ENCODE data around the gene TRIM14. TPM values are rescaled to one million over a fixed set of nuclear protein-coding genes. Genes with fewer than 3 reads are reported as not detected.
"Not testable (repeated sequence)": the region's sequence is repeated elsewhere in the genome, so short reads cannot be mapped to it uniquely, and the experiment has no call there.

TRIM14 gene
- total RNA-seq, 2 experiments from 2014 or later = 49.1 to 52.7 TPM

DNA sequence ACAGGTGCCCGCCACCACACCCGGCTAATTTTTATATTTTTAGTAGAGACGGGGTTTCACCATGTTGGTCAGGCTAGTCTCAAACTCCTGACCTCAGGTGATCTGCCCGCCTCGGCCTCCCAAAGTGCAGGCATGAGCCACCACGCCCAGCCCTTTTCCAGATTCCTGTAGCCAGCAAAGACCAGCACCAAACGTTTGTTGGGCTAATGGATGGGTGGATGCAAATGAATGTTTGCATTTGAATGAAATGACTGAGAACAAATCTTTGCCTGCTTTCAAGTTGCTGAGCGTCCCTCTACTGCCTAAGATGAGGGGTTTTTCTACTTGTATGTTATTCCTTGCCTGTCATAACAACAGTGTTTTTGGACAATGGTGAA, 42.5 kb downstream of the TRIM14 start:
- POLR2A ChIA-PET, H3K9me3 Mint-ChIP-seq, H3K4me3 Mint-ChIP-seq, DNase-seq, H3K27me3 Mint-ChIP-seq: not testable (repeated sequence)
- Mint-ChIP-seq H3K27ac (peak overlapping the region; percentile 93), H3K36me3 (peaks cover 30% of the 10 kb centered on the region), H3K4me1 (ENCODE audit: low read depth) (peaks cover 49% of the 10 kb centered on the region)
- intact Hi-C loops (cut with micrococcal nuclease) = loop anchor here (10.0 kb wide), 1 partner anchor 718 kb away; the partner anchor contains the start of gene ANKS6
- CTCF ChIA-PET = interaction anchor here (1.4 to 2.1 kb wide), 2 partner anchors 186 to 187 kb away, joined by 4 to 8 read pairs; no protein-coding TSS in a partner anchor

DNA sequence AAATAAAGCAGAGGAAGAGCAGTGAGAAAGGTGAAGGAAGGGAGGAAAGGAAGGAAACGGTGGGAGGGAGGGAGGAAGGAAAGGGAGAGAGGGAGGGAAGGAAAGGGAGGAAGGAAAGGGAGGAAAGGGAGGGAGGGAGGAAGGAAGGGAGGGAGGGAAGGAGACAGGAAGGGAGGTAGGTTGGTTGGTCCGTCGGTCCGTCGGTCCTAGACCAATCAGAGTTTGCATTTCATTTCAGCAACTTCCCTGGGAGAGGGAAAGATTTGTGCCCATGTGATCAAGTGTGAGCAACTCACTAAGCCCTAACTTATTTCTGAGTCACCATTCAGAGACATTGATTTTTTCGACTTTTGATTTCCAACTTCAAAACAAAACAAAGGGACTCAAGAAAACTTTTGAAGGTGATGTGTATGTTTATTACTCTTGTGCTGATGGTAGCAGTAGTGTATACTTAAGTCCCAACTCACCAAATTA, 43.7 kb downstream of the TRIM14 start:
- DNase-seq = peak; percentile 59
- peak overlapping the region; percentile 48 for H3K4me3 Mint-ChIP-seq
- ChIA-PET CTCF (interaction anchor here (0.6 to 3.1 kb wide), 11 partner anchors 15 to 189 kb away, joined by 3 to 32 read pairs (median 4); partner anchors contain the start of genes NANS and TBC1D2), POLR2A (interaction anchor here (1.9 kb wide), 1 partner anchor 17 kb away, joined by 4 read pairs; no protein-coding TSS in a partner anchor)
- intact Hi-C loops (cut with micrococcal nuclease) = loop anchor here (1.0 to 10.0 kb wide), 9 partner anchors 18 to 719 kb away; partner anchors contain the start of genes ANKS6, ANP32B, TBC1D2 and TRMO
- H3K27me3 Mint-ChIP-seq = no peaks in the 10 kb centered on the region
- H3K27ac Mint-ChIP-seq = peak overlapping the region; percentile 93
- peaks cover 41% of the 10 kb centered on the region for H3K4me1 Mint-ChIP-seq (ENCODE audit: low read depth)
- H3K36me3 Mint-ChIP-seq = peaks cover 25% of the 10 kb centered on the region
- H3K9me3 Mint-ChIP-seq = no peaks in the 10 kb centered on the region

DNA sequence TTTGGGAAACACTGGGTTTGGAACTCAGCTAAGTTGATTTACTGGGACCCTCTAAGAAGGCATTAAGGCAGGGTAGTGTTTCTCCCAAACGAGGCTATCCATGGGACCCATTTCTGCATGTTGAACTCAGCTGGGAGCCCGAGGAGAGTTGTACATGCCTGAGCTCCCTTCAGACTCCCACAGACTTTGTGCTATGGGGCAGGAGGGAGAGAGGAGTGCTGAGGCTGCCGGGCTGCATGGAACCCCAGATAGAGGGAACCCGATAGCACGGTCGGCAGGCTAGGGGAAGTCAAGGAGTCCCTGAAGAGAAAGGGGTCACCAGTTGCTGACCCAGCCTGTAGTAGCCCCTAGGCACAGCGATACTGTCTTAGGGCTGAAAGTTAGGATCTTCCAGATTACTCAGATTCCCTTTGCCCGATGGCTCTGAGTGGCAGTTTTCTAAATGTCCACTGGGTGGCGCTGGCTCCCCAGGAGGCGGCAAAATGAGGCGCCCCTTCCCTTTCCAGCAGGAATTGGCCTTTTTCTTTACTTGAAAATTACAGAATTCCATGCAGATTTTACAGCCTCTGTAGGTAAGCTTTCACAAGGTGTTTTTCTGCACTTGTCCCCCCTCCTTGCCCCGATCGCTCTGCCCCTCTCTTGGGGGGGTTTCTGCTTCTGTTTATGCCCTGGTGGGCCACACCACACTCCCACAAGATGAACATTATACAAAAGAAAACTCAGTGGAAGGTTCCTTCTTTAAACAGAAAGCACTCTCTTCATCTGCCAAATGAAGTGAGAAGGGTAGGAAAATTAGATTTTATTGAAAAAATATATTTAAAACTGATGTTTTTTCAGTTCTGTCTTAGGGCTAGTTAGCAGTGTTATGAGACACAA, 44.7 kb downstream of the TRIM14 start:
- Mint-ChIP-seq H3K27ac (peak overlapping the region; percentile 93), H3K4me3 (no peak overlapping the region), H3K36me3 (peaks cover 20% of the 10 kb centered on the region), H3K27me3 (no peaks in the 10 kb centered on the region), H3K9me3 (no peaks in the 10 kb centered on the region), H3K4me1 (ENCODE audit: low read depth) (peaks cover 41% of the 10 kb centered on the region)
- ChIA-PET CTCF (interaction anchor here (0.6 to 3.1 kb wide), 26 partner anchors 14 to 191 kb away, joined by 3 to 32 read pairs (median 4); partner anchors contain the start of genes NANS, TBC1D2 and TRIM14), POLR2A (interaction anchor here (1.9 kb wide), 1 partner anchor 16 kb away, joined by 4 read pairs; no protein-coding TSS in a partner anchor)
- intact Hi-C loops (cut with micrococcal nuclease) = loop anchor here (1.0 to 10.0 kb wide), 5 partner anchors 130 to 720 kb away; partner anchors contain the start of genes ANKS6, TBC1D2 and TRMO
- peak; percentile 79 for DNase-seq

DNA sequence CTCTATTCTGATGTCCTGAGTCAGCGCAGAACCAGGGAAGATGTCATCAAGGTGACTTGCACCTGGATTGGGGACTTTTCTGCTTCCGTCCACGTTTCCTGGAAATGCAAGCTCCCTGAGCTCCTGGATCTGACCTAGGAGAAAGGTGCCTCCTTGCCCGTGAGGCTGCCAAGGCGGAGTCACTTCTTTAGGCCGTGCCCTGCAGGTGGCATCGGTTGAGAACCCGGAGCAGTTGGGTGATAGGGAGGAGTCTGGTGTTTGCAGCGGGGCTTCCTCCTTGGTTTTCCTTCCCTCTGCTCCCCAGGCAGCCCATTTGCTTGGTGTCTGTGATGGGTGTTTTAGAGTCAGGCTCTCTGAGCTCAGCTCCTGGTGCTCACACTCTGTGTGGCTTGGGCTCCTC, 47.3 kb downstream of the TRIM14 start:
- Mint-ChIP-seq H3K4me1 (ENCODE audit: low read depth) (peaks cover 34% of the 10 kb centered on the region), H3K27ac (no peak overlapping the region), H3K36me3 (peaks cover 9% of the 10 kb centered on the region), H3K4me3 (no peak overlapping the region), H3K27me3 (no peaks in the 10 kb centered on the region), H3K9me3 (no peaks in the 10 kb centered on the region)
- intact Hi-C loops (cut with micrococcal nuclease) = loop anchor here (10.0 kb wide), 1 partner anchor 723 kb away; the partner anchor contains the start of gene ANKS6
- DNase-seq = no peak
- ChIA-PET POLR2A (interaction anchor here (1.3 kb wide), 1 partner anchor 14 kb away, joined by 5 read pairs; no protein-coding TSS in a partner anchor), CTCF (interaction anchor here (0.9 to 1.1 kb wide), 2 partner anchors 14 to 192 kb away, joined by 3 to 4 read pairs; no protein-coding TSS in a partner anchor)

DNA sequence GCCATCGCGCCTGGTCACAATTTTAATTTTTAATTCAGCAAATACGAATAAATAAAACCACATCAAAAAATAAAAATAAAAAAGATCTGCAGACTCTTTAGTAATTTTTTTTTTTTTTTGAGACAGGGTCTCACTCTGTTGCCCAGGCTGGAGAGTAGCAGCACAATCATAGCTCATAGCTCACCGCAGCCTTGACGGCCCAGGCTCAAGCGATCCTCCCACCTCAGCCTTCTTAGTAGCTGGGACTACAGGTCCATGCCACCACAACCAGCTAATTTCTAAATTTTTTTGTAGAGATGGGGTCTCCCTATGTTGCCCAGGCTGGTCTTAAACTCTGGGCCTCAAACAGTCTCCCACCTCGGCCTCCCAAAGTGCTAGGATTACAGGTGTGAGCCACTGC, 48.3 kb downstream of the TRIM14 start:
- intact Hi-C loops (cut with micrococcal nuclease) = loop anchor here (10.0 kb wide), 1 partner anchor 724 kb away; the partner anchor contains the start of gene ANKS6
- Mint-ChIP-seq H3K27me3 (no peaks in the 10 kb centered on the region), H3K4me1 (ENCODE audit: low read depth) (peaks cover 25% of the 10 kb centered on the region), H3K36me3 (peaks cover 13% of the 10 kb centered on the region), H3K9me3 (no peaks in the 10 kb centered on the region), H3K27ac (no peak overlapping the region), H3K4me3 (no peak overlapping the region)
- no peak for DNase-seq
- ChIA-PET POLR2A (interaction anchor here (1.3 kb wide), 1 partner anchor 13 kb away, joined by 5 read pairs; no protein-coding TSS in a partner anchor), CTCF (interaction anchor here (0.9 kb wide), 1 partner anchor 9 kb away, joined by 3 read pairs; no protein-coding TSS in a partner anchor)

DNA sequence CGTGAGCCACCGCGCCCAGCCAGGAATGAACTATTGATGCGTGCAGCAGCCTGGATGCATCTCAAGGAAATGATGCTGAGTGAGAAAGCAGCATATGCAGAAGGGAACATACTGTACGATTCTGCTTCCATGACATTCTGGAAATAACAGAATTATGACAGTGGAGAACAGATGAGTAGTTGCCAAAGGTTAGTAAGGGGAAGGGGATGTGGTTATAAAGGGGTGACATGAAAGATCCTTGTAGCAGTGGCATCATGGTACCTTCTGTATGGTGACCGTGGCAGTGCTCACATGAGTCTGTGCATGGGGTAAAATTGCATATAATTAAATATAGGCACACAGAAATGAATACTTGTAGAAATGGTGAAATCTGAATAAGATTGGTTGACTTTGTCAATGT, 49.5 kb downstream of the TRIM14 start:
- Mint-ChIP-seq H3K27ac (no peak overlapping the region), H3K4me3 (no peak overlapping the region), H3K36me3 (peaks cover 20% of the 10 kb centered on the region), H3K27me3 (no peaks in the 10 kb centered on the region), H3K4me1 (ENCODE audit: low read depth) (peaks cover 15% of the 10 kb centered on the region), H3K9me3 (no peaks in the 10 kb centered on the region)
- ChIA-PET POLR2A (interaction anchor here (0.6 to 1.0 kb wide), 2 partner anchors 11 to 37 kb away, joined by 3 read pairs; no protein-coding TSS in a partner anchor), CTCF (no interaction called here)
- DNase-seq = no peak
- intact Hi-C loops (cut with micrococcal nuclease) = no loop called here

DNA sequence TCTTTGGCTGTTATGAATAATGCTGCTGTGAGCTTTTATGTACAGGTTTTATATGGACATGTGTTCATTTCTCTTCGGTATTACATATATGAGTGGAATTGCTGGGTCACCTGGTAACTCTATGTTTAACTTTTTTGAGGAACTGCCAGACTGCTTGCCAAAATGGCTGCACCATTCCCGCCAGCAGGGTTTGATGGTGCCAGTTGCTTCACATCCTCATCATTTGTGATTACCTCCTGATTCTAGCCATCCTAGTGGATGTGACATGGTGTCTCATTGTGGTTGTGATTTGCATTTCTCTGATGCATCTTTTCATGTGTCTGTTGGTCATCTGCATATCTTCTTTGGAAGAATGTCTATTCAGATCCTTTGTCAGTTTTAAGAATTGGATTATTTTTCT, 51.8 kb downstream of the TRIM14 start:
- H3K36me3 Mint-ChIP-seq = peaks cover 33% of the 10 kb centered on the region
- ChIA-PET POLR2A (no interaction called here), CTCF (interaction anchor here (1.1 kb wide), 1 partner anchor 33 kb away, joined by 4 read pairs; no protein-coding TSS in a partner anchor)
- DNase-seq = no peak
- no peaks in the 10 kb centered on the region for H3K9me3 Mint-ChIP-seq
- H3K27ac Mint-ChIP-seq = no peak overlapping the region
- H3K4me1 Mint-ChIP-seq (ENCODE audit: low read depth) = peaks cover 8% of the 10 kb centered on the region
- H3K27me3 Mint-ChIP-seq = no peaks in the 10 kb centered on the region
- H3K4me3 Mint-ChIP-seq = no peak overlapping the region
- intact Hi-C loops (cut with micrococcal nuclease) = no loop called here

DNA sequence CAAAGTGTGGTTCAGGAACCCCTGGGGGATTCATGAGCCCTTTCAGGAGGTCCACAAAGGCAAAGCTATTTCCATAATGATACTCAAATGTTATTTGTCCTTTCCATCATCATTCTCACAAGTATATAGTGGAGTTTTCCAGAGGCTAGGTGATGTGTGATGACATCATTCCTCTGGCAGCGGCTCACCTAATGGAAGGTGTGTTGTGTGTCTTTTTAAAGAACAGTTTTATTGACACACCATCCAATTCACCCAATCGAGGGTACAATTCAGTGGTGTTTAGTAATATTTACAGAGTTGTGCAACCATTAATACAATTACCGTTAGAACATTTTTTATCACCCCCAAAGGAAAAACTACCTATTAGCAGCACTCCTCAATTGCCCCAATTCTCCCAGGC, 52.8 kb downstream of the TRIM14 start:
- Mint-ChIP-seq H3K36me3 (peaks cover 33% of the 10 kb centered on the region), H3K27me3 (no peaks in the 10 kb centered on the region), H3K4me3 (no peak overlapping the region), H3K27ac (no peak overlapping the region), H3K9me3 (no peaks in the 10 kb centered on the region), H3K4me1 (ENCODE audit: low read depth) (peaks cover 8% of the 10 kb centered on the region)
- intact Hi-C loops (cut with micrococcal nuclease) = no loop called here
- POLR2A ChIA-PET = no interaction called here
- CTCF ChIA-PET = no interaction called here
- no peak for DNase-seq

DNA sequence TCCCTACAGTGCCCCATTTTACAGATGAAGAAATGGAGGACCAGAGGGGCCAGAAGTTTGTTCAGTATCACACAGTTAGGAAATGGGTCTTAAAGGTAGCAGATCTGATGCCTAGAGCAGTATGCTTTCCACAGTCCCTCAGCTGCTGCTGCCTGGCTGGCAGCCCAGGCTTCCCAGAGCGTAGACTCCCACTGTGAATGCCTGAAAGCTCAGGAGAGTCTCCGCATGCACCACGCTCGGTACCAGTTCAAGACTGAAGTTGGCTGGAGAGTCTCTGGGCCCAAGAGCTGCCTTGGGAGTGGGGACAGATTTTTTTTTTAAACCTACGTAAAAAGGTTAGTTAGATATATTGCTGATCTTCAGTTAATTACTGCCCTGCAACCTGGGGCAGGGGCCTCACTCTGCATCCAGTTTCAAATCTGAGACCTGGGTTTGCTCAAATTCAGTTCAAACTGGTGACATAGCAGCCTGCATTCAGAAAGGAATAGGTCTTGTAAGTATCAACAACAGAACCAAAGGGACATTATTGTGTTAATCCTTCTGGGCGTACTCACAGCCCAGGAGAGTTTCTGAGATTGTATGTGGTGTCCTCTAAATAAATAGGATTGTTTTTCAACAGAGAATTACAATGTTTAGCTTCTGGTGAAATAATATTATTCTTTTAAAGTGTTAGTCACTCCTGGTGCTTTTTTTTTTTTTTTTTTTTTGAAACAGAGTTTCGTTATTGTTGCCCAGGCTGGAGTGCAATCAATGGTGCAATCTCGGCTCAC, 54.2 kb downstream of the TRIM14 start:
- no peak for DNase-seq
- CTCF ChIA-PET = no interaction called here
- Mint-ChIP-seq H3K4me3 (no peak overlapping the region), H3K9me3 (no peaks in the 10 kb centered on the region), H3K4me1 (ENCODE audit: low read depth) (peaks cover 11% of the 10 kb centered on the region), H3K27me3 (no peaks in the 10 kb centered on the region), H3K36me3 (peaks cover 38% of the 10 kb centered on the region), H3K27ac (no peak overlapping the region)
- POLR2A ChIA-PET = no interaction called here
- intact Hi-C loops (cut with micrococcal nuclease) = no loop called here

DNA sequence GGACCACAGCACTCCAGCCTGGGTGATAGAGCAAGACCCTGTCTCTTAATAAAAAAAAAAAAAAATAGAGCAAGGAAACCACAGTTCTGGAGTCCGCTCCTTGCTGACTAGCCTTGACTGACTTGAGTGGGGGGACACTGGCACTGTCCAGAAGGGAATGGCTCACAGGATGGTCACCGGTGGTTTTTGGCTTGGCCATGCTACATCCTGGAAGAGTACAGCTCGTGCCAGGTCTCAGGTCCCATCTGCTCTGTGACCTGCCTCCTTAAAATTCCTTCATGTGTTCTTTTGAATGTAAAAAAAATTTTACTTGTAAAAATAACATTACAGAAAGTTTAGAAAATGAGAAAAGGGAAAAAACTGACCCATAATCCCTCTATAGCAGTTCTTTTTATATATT, 56.9 kb downstream of the TRIM14 start:
- Mint-ChIP-seq H3K4me3 (no peak overlapping the region), H3K27ac (no peak overlapping the region), H3K9me3 (no peaks in the 10 kb centered on the region), H3K36me3 (peaks cover 36% of the 10 kb centered on the region), H3K27me3 (no peaks in the 10 kb centered on the region), H3K4me1 (ENCODE audit: low read depth) (peaks cover 18% of the 10 kb centered on the region)
- CTCF ChIA-PET = no interaction called here
- intact Hi-C loops (cut with micrococcal nuclease) = no loop called here
- DNase-seq = no peak
- POLR2A ChIA-PET = no interaction called here

DNA sequence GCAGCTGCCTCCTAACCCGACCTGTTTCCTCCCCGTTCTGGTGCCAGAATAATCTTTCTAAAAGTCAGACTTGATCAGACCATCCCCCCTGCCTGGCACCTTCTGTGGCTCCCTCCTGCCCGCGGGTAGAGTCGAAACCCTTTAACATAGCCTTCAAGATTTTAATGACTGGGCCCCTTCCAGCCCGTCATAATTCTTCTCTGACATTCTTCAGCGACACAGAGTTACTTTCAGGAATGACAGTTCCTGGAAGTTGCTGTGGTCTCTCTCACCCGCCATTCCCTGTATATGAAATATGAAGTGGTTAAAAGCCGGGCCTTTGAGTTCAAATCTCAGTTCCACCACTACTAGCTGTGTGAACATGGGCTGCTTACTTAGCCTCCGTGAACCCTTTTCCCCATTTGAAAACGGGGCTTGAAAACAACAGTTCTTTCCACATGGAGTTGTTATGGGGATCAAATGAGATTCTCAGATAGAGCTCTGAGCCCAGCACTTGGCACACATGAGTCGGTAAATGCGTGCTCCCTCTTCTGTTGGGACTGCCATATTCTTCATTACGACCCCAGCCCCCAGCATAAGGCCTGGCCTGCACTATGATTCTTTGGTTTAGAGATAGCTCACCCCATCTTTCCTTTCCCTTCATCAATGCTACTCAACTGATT, 61.8 kb downstream of the TRIM14 start:
- Mint-ChIP-seq H3K27ac (peak overlapping the region; percentile 91), H3K4me1 (ENCODE audit: low read depth) (peaks cover 19% of the 10 kb centered on the region), H3K9me3 (no peaks in the 10 kb centered on the region), H3K27me3 (no peaks in the 10 kb centered on the region), H3K4me3 (peak overlapping the region; percentile 92), H3K36me3 (peaks cover 7% of the 10 kb centered on the region)
- POLR2A ChIA-PET = interaction anchor here (0.7 to 4.0 kb wide), 16 partner anchors 11 to 199 kb away, joined by 3 to 36 read pairs (median 4); partner anchors contain the start of genes ANP32B, TBC1D2 and TRMO
- intact Hi-C loops (cut with micrococcal nuclease) = loop anchor here (1.0 to 5.0 kb wide), 7 partner anchors 12 to 198 kb away; partner anchors contain the start of genes ANP32B, CORO2A, TBC1D2 and TRMO
- CTCF ChIA-PET = interaction anchor here (0.9 to 3.3 kb wide), 8 partner anchors 11 to 135 kb away, joined by 3 to 18 read pairs (median 6); partner anchors contain the start of gene TRMO
- DNase-seq = no peak
